Measurements from ENCODE around the gene CTNNA1. TPM values are rescaled to one million over a fixed set of nuclear protein-coding genes. Genes with fewer than 3 reads are reported as not detected.

The CTNNA1 gene
- polyA plus RNA-seq, 1 donor (not counting 4 experiments of a cell fraction or from before 2014, with no cell fraction given), result 119 TPM

DNA sequence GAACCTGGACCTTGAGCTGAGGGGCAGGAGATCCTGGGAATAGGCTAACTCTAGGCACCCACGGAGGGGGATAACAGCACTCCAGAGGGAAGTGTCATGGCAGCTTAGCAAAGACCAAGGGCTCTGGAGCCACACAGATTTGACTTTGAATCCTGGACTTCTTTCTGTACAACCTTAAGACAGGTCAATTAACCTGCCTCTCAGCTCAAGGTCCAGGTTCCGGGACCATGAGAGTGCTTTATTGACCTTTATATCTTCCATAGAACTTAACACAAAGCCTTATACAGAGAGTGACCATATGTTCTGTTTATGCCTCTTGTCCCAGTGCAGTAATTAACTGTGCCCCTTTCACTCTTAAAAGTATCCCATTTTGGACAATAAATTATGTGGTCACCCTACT lies 212.4 kb downstream of the CTNNA1 start:
- no peak overlapping the region for H3K4me2 ChIP-seq (ENCODE audit: control insufficient read depth, extremely low read depth, insufficient read depth, low read depth, low read length)
- dilution Hi-C loops (cut with MboI; ENCODE audit: extremely low pct_ligation_motif_present, low sequenced_read_pairs), result no loop called here
- no peaks in the 10 kb centered on the region for H3K9me1 ChIP-seq (ENCODE audit: control insufficient read depth, extremely low read depth, insufficient read depth, low read length)
- H3K4me1 ChIP-seq (ENCODE audit: control insufficient read depth, extremely low read depth, insufficient read depth, low read length), result no peaks in the 10 kb centered on the region
- H3K27ac ChIP-seq (ENCODE audit: control insufficient read depth, insufficient read depth, low read length), result no peak overlapping the region
- H3K79me2 ChIP-seq (ENCODE audit: control insufficient read depth, insufficient read depth, low read length), result no peaks in the 10 kb centered on the region
- peaks cover 0 to 1% of the 10 kb centered on the region in 2 experiments for H3K36me3 ChIP-seq (ENCODE audit: control insufficient read depth in 2 of 2, extremely low read depth in 1 of 2, insufficient read depth in 2 of 2, low read length in 2 of 2)
- no peak overlapping the region for H3K9ac ChIP-seq (ENCODE audit: control insufficient read depth, extremely low read depth, insufficient read depth, low read length)
- H4K20me1 ChIP-seq (ENCODE audit: control insufficient read depth, extremely low read depth, insufficient read depth, low read length), result no peaks in the 10 kb centered on the region
- no peak for TF ChIP-seq EZH2 (IDR thresholded peaks at IDR 0.05; ENCODE audit: low read length)
- TF ChIP-seq CTCF (optimal IDR thresholded peaks at IDR 0.05 in 1 of 3, IDR thresholded peaks at IDR 0.05 in 1 of 3, conservative IDR thresholded peaks at IDR 0.05 in 1 of 3; ENCODE audit: extremely low read depth in 1 of 3, insufficient read depth in 2 of 3, low read length in 3 of 3), result no peak
- H3K27me3 ChIP-seq (ENCODE audit: control insufficient read depth, extremely low read depth, insufficient read depth, low read length), result no peaks in the 10 kb centered on the region
- no peak overlapping the region for H2AFZ ChIP-seq (ENCODE audit: control insufficient read depth, low read length)
- H3K9me3 ChIP-seq (ENCODE audit: control insufficient read depth, low read depth, low read length), result no peaks in the 10 kb centered on the region
- FAIRE-seq (no peak), DNase-seq (ENCODE audit: low read depth, low spot score) (no peak)
- no peak overlapping the region for H3K4me3 ChIP-seq (ENCODE audit: control insufficient read depth in 2 of 3, extremely low read depth in 1 of 3, insufficient read depth in 2 of 3, low read depth in 1 of 3, low read length in 3 of 3)

DNA sequence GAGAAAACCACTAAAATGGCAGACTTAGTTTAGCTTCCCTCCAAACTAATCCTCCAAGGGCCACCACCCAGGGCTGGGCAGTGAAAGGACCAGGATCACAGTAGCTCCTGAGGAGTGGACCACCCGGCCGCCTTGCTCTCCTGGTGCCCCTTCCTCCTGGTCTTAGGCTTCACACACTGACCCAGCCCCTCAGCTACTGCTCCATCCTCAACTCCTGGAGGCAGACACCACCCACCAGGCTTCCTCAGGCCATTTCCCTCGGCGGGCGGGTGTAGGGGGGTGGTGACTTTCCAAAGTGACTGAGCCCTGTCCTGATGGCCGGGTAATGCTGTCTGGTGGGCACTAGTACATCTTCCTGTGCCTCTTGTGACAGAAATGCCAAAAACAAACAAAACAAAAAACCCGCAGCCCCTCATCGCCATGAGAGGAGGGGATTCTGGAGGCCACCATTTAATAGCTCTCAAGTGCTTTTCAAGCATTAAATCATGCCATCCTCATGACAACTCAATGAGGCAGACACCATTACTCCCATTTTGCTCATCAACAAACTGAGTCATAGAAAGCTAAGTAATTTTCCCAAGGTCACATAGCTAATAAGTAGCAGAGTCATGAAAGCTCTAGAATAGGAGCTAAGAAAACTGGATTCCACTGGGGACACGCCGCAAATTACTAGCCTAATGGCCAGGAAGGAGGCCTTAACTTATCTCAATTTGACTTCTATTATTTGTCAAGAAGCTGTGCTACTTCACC lies 213.2 kb downstream of the CTNNA1 start:
- dilution Hi-C loops (cut with MboI; ENCODE audit: extremely low pct_ligation_motif_present, low sequenced_read_pairs), result no loop called here
- Histone ChIP-seq H3K4me2 (ENCODE audit: control insufficient read depth, extremely low read depth, insufficient read depth, low read depth, low read length) (no peak overlapping the region), H3K9me3 (ENCODE audit: control insufficient read depth, low read depth, low read length) (no peaks in the 10 kb centered on the region), H3K4me1 (ENCODE audit: control insufficient read depth, extremely low read depth, insufficient read depth, low read length) (no peaks in the 10 kb centered on the region), H3K27me3 (ENCODE audit: control insufficient read depth, extremely low read depth, insufficient read depth, low read length) (no peaks in the 10 kb centered on the region), H3K36me3 (ENCODE audit: control insufficient read depth in 2 of 2, extremely low read depth in 1 of 2, insufficient read depth in 2 of 2, low read length in 2 of 2) (peaks cover 0 to 1% of the 10 kb centered on the region in 2 experiments), H2AFZ (ENCODE audit: control insufficient read depth, low read length) (no peak overlapping the region), H3K4me3 (ENCODE audit: control insufficient read depth in 2 of 3, extremely low read depth in 1 of 3, insufficient read depth in 2 of 3, low read depth in 1 of 3, low read length in 3 of 3) (no peak overlapping the region), H4K20me1 (ENCODE audit: control insufficient read depth, extremely low read depth, insufficient read depth, low read length) (no peaks in the 10 kb centered on the region), H3K79me2 (ENCODE audit: control insufficient read depth, insufficient read depth, low read length) (no peaks in the 10 kb centered on the region), H3K27ac (ENCODE audit: control insufficient read depth, insufficient read depth, low read length) (no peak overlapping the region), H3K9ac (ENCODE audit: control insufficient read depth, extremely low read depth, insufficient read depth, low read length) (no peak overlapping the region), H3K9me1 (ENCODE audit: control insufficient read depth, extremely low read depth, insufficient read depth, low read length) (no peaks in the 10 kb centered on the region)
- no peak for FAIRE-seq
- TF ChIP-seq CTCF (optimal IDR thresholded peaks at IDR 0.05 in 1 of 3, IDR thresholded peaks at IDR 0.05 in 1 of 3, conservative IDR thresholded peaks at IDR 0.05 in 1 of 3; ENCODE audit: extremely low read depth in 1 of 3, insufficient read depth in 2 of 3, low read length in 3 of 3) (no peak), EZH2 (IDR thresholded peaks at IDR 0.05; ENCODE audit: low read length) (no peak)
- no peak for DNase-seq (ENCODE audit: low read depth, low spot score)

All from keratinocyte (primary cell).